T-cell (primary cell): ENCODE results near the gene CDH11. TPM values are rescaled to one million over a fixed set of nuclear protein-coding genes. Genes with fewer than 3 reads are reported as not detected.

Experiments used
- ATAC-seq, 4 experiments: fragments of 200-7000 bp in 3 of 4; fragments of 150-1000 bp in 1 of 4; cut with Tn5 transposase; replicated peaks in 1 of 4; 1 replicate in 3 of 4; 2 replicates in 1 of 4; pipeline ENCODE4 v1.10.0; 2021; ENCODE audit warnings: moderate library complexity in 3 of 4, mild to moderate bottlenecking in 2 of 4, moderate number of reproducible peaks in 1 of 4
- CTCF ChIA-PET, 2 donors: fragments of 300-600 bp; sonication (Branson Sonifier 250); formaldehyde crosslinking; loops; one replicate each; lab custom pipeline; 2022; ENCODE audit warnings: antibody characterized with exemption in 2 of 2; lab: Charles Lee
- POLR2A ChIA-PET, 2 donors: fragments of 300-600 bp; sonication (Branson Sonifier 250); formaldehyde crosslinking; loops; one replicate each; lab custom pipeline; 2022; ENCODE audit warnings: antibody characterized with exemption in 2 of 2; lab: Charles Lee
- DNase-seq, 35 experiments: peaks; one replicate each; pipeline versions ENCODE4 v3.0.0 to v3.0.0-alpha.2; 2013 to 2023
- H3K27ac ChIP-seq: one replicate; pipeline ENCODE4 v1.5.1; 2013; ENCODE audit warnings: low read length
- H3K27me3 ChIP-seq, 2 experiments: replicated peaks in 1 of 2; 1 replicate in 1 of 2; 2 replicates in 1 of 2; pipeline versions ENCODE4 v1.6.1 to v1.7.0; 2013; ENCODE audit warnings: low read length in 1 of 2, mixed read lengths in 1 of 2; ENCODE audit not compliant: control insufficient read depth in 2 of 2, insufficient read depth in 2 of 2; ENCODE audit errors: extremely low read depth in 1 of 2
- H3K36me3 ChIP-seq, 2 donors: 1 replicate in 1 of 2; 2 replicates in 1 of 2; pipeline versions ENCODE4 v1.6.1 to v1.7.0; 2013; ENCODE audit warnings: low read length in 1 of 2; ENCODE audit not compliant: control insufficient read depth in 2 of 2, insufficient read depth in 1 of 2; ENCODE audit errors: extremely low read depth in 1 of 2
- H3K4me1 ChIP-seq, 2 experiments: 1 replicate in 1 of 2; 2 replicates in 1 of 2; pipeline versions ENCODE4 v1.6.1 to v1.7.0; 2013; ENCODE audit warnings: low read length in 2 of 2, mixed read lengths in 1 of 2; ENCODE audit not compliant: insufficient read depth in 2 of 2, control insufficient read depth in 1 of 2; ENCODE audit errors: extremely low read depth in 1 of 2
- H3K4me3 ChIP-seq, 2 donors: 1 replicate in 1 of 2; 2 replicates in 1 of 2; pipeline versions ENCODE4 v1.5.1 to v1.7.0; 2013; ENCODE audit warnings: mild to moderate bottlenecking in 2 of 2, low read length in 1 of 2, moderate library complexity in 1 of 2; ENCODE audit not compliant: control insufficient read depth in 1 of 2; ENCODE audit errors: extremely low read depth in 1 of 2
- H3K9me3 ChIP-seq: 2 replicates; pipeline ENCODE4 v1.7.0; 2013
- H3K27ac Mint-ChIP-seq, 2 donors: one replicate each; pipeline ENCODE4 v1.8.0; 2020 to 2021; ENCODE audit warnings: mild to moderate bottlenecking in 2 of 2, mixed read lengths in 2 of 2
- H3K27me3 Mint-ChIP-seq, 2 donors: one replicate each; pipeline ENCODE4 v1.8.0; 2021 to 2022; ENCODE audit warnings: mixed read lengths in 2 of 2
- H3K36me3 Mint-ChIP-seq: one replicate; pipeline ENCODE4 v1.8.0; 2021; ENCODE audit warnings: mixed read lengths
- H3K4me1 Mint-ChIP-seq, 3 donors: one replicate each; pipeline ENCODE4 v1.8.0; 2020 to 2022; ENCODE audit warnings: mixed read lengths in 3 of 3, mild to moderate bottlenecking in 1 of 3
- H3K4me3 Mint-ChIP-seq, 3 donors: one replicate each; pipeline ENCODE4 v1.8.0; 2020 to 2022; ENCODE audit warnings: mild to moderate bottlenecking in 3 of 3, mixed read lengths in 3 of 3, moderate library complexity in 3 of 3
- H3K9me3 Mint-ChIP-seq, 3 donors: one replicate each; pipeline ENCODE4 v1.8.0; 2020 to 2022; ENCODE audit warnings: mixed read lengths in 3 of 3
- WGBS: methylation state at CpG from one replicate; pipeline ENCODE4 v1.1.5; 2013; ENCODE audit warnings: missing lambda C conversion rate; ENCODE audit not compliant: insufficient coverage; 5-methylcytosine and 5-hydroxymethylcytosine counted together
- total RNA-seq, 35 experiments: library from RNA in 6 of 35; stranded (reverse) in 6 of 35; fragments of 120-200 nt in 1 of 35; gene quantifications; one replicate each; pipeline versions ENCODE4 v1.2.1 to v1.2.4 and lab custom pipeline; 2013 to 2026

The CDH11 gene
- total RNA-seq, 5 donors from 2014 or later (not counting 1 experiment from before 2014, with no cell fraction given), result 0.10 to 1.1 (median 0.53) TPM; not detected in 2

DNA sequence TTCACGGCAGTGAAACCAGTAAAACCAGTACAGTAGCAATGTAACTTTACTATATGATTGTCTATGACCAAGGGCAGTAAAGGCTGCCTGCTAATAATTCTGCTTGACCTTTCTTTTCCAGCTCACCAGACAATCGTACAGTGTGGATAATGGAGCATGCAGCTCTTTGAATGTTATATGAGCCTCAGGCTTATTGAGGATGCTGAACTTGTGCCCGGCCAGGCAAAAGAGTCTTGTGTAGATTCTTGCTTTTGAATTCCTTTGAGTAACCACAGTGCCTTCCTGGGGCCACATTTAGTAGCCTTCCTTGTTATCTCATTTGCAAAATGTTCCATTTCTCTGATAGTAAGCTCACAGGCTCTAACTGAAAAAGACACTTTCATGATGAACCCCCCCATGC lies 131.8 kb downstream of the CDH11 start:
- 80% methylated on average over 1 of the region's 3 CpGs for WGBS
- H3K4me1 Mint-ChIP-seq, result no peaks in the 10 kb centered on the region
- H3K36me3 ChIP-seq, result no peaks in the 10 kb centered on the region
- DNase-seq (no peak), ATAC-seq (no peak)
- no peak overlapping the region for H3K4me3 ChIP-seq
- H3K27ac Mint-ChIP-seq, result no peak overlapping the region
- peaks cover 2% of the 10 kb centered on the region for H3K9me3 ChIP-seq
- peaks cover 20 to 25% (median 22%) of the 10 kb centered on the region in 3 donors for H3K9me3 Mint-ChIP-seq
- ChIA-PET POLR2A (no interaction called here), CTCF (no interaction called here)
- H3K36me3 Mint-ChIP-seq, result no peaks in the 10 kb centered on the region
- no peak overlapping the region for H3K4me3 Mint-ChIP-seq
- no peaks in the 10 kb centered on the region for H3K4me1 ChIP-seq
- H3K27me3 Mint-ChIP-seq, result no peaks in the 10 kb centered on the region
- H3K27ac ChIP-seq, result no peak overlapping the region
- H3K27me3 ChIP-seq, result no peaks in the 10 kb centered on the region

DNA sequence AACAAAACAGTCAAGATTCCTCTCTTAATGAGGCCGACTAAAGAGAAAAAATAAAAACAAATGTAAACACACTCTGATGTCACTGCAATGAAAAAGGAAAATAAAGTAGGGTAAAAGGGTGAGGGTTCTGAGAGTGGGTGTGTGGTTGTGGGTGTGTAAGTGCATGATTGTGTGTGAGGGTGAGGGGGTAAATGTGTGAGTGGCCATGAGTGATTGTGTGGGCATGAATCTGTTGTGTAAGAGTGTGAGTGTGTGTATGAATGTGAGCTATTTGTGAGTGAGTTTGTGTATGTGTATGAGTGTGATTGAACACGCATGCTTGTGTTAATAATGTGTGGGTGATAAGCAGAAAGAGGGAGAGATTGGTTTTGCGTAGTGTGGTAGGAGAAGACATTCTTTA lies 132.8 kb downstream of the CDH11 start:
- Mint-ChIP-seq H3K27ac (no peak overlapping the region), H3K27me3 (no peaks in the 10 kb centered on the region), H3K4me1 (no peaks in the 10 kb centered on the region), H3K4me3 (no peak overlapping the region), H3K36me3 (no peaks in the 10 kb centered on the region), H3K9me3 (peaks cover 20 to 26% (median 22%) of the 10 kb centered on the region in 3 donors)
- POLR2A ChIA-PET, result no interaction called here
- no peaks in the 10 kb centered on the region for H3K27me3 ChIP-seq
- no peak overlapping the region for H3K4me3 ChIP-seq
- CTCF ChIA-PET, result no interaction called here
- WGBS, result 79% methylated on average over 2 of the region's 3 CpGs
- H3K27ac ChIP-seq, result no peak overlapping the region
- H3K9me3 ChIP-seq, result peaks cover 2% of the 10 kb centered on the region
- DNase-seq (no peak), ATAC-seq (no peak)
- no peaks in the 10 kb centered on the region for H3K4me1 ChIP-seq
- no peaks in the 10 kb centered on the region for H3K36me3 ChIP-seq

DNA sequence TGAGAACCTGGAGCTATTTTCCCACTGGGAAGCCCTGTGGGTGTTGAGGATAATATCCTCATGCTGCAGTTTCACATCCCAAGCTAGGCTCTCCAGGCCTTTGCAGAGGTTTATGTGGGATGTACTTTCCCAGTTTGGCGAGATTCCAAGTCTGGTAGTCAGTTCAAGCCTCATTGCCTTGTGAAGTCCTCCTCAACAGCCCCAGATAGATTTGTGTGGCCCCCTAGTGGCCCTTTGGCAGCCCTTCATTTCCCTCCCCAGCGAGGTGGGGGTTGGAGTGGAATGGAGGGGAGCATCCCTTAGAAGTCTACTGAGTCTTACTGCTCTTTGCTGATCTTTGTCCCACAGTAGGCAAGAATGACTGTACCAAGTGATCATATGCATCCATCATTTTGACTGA lies 137.9 kb downstream of the CDH11 start:
- no peak for ATAC-seq
- POLR2A ChIA-PET, result no interaction called here
- no CpG with 5 or more reads among the region's 2 CpGs for WGBS
- no peak overlapping the region for H3K4me3 Mint-ChIP-seq
- Histone ChIP-seq H3K27me3 (no peaks in the 10 kb centered on the region), H3K4me1 (no peaks in the 10 kb centered on the region), H3K9me3 (no peaks in the 10 kb centered on the region), H3K4me3 (no peak overlapping the region), H3K36me3 (no peaks in the 10 kb centered on the region), H3K27ac (no peak overlapping the region)
- H3K36me3 Mint-ChIP-seq, result no peaks in the 10 kb centered on the region
- CTCF ChIA-PET, result no interaction called here
- no peaks in the 10 kb centered on the region for H3K27me3 Mint-ChIP-seq
- DNase-seq, result no peak
- no peaks in the 10 kb centered on the region for H3K4me1 Mint-ChIP-seq
- peaks cover 20 to 26% (median 22%) of the 10 kb centered on the region in 3 donors for H3K9me3 Mint-ChIP-seq
- H3K27ac Mint-ChIP-seq, result no peak overlapping the region

DNA sequence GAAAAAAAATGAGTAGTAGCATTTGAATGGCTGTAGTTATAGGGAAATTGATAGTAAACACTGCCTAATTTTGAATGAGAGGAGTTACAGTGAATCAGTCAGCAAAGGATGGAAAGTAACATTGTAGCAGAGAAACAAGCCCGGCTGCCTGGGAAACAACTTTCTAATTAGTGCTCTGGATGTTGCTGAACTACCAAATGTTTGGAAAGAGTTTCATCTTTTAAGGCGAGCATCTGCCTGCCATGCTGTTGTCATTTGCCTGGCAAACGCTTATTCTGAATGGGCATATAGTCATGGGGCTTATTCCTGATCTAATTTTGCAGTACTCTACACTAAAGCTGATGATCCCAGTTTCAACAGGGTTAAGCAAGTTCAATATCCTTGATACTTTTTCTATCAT lies 138.6 kb downstream of the CDH11 start:
- no peaks in the 10 kb centered on the region for H3K36me3 ChIP-seq
- Mint-ChIP-seq H3K4me1 (no peaks in the 10 kb centered on the region), H3K27ac (no peak overlapping the region), H3K36me3 (no peaks in the 10 kb centered on the region), H3K4me3 (no peak overlapping the region), H3K27me3 (no peaks in the 10 kb centered on the region), H3K9me3 (peaks cover 21 to 29% (median 24%) of the 10 kb centered on the region in 3 donors)
- no peak overlapping the region for H3K27ac ChIP-seq
- CTCF ChIA-PET, result no interaction called here
- no peaks in the 10 kb centered on the region for H3K27me3 ChIP-seq
- POLR2A ChIA-PET, result no interaction called here
- no peak overlapping the region for H3K4me3 ChIP-seq
- no peaks in the 10 kb centered on the region for H3K4me1 ChIP-seq
- ATAC-seq (no peak), DNase-seq (no peak)
- H3K9me3 ChIP-seq, result no peaks in the 10 kb centered on the region
- 100% methylated on average over 2 of the region's 3 CpGs for WGBS

DNA sequence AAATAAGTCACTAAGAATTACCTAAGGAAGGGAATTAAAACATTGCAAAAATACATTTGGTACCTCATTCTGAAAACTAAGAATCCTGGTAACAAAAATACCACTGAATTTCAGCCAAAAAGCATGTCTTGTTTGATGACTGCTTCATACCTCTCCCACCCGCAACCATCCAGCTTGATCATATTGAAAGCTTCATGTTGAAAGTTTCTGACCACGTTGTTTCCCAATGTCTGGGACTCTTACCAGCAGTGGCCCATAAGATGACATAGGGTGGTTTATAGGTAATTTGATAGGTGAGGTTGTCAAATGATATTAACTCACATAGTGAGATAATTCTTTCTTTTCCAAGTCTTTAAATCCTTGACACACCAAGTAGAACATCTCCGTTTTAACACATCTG lies 139.3 kb downstream of the CDH11 start:
- POLR2A ChIA-PET, result no interaction called here
- no peaks in the 10 kb centered on the region for H3K9me3 ChIP-seq
- Mint-ChIP-seq H3K4me1 (no peaks in the 10 kb centered on the region), H3K9me3 (peaks cover 19 to 31% (median 23%) of the 10 kb centered on the region in 3 donors), H3K36me3 (no peaks in the 10 kb centered on the region), H3K27ac (no peak overlapping the region), H3K27me3 (no peaks in the 10 kb centered on the region), H3K4me3 (no peak overlapping the region)
- no peaks in the 10 kb centered on the region for H3K27me3 ChIP-seq
- no peak for DNase-seq
- no peaks in the 10 kb centered on the region for H3K36me3 ChIP-seq
- WGBS, result 100% methylated on average over 1 of the region's 3 CpGs
- no peak overlapping the region for H3K27ac ChIP-seq
- no peak overlapping the region for H3K4me3 ChIP-seq
- CTCF ChIA-PET, result no interaction called here
- H3K4me1 ChIP-seq, result no peaks in the 10 kb centered on the region
- ATAC-seq, result no peak

DNA sequence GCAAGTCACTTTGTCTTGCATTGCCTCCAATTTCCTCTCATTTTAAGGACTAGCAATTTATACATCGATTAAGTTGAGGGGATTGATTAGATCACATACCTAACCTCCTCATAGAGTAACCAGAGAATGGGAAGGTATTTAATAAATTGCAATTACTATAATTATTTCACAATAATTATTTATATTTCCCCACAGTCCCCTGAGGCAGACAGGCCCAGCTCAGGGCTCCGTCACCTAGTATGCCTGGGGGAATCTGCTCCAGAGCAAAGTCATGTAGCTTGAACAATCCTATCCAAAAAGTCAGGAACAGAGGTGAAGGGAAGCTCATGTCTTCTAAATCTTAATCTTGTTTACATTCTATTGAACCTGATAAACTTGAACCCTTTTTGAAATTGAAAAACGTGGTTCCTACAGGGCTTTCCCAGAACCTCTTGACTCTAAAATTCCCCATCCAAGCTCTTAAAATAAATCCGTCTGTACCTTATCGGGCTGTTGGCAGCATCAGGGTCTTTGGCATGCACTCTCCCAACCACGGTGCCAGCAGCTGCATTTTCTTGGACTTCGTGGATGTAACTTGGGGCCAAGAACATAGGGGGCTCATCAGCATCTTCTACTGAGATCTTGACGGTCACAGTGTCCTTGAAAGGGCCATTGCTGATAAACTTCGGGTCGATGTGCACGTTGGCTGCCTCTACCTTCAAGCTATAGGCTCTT lies 140.1 kb downstream of the CDH11 start:
- H3K4me1 Mint-ChIP-seq, result no peaks in the 10 kb centered on the region
- no peaks in the 10 kb centered on the region for H3K36me3 ChIP-seq
- no peak overlapping the region for H3K4me3 Mint-ChIP-seq
- H3K27ac Mint-ChIP-seq, result no peak overlapping the region
- no peak overlapping the region for H3K4me3 ChIP-seq
- 77% methylated on average over 6 of the region's 11 CpGs for WGBS
- no peaks in the 10 kb centered on the region for H3K36me3 Mint-ChIP-seq
- H3K27me3 Mint-ChIP-seq, result no peaks in the 10 kb centered on the region
- ATAC-seq (no peak), DNase-seq (no peak)
- CTCF ChIA-PET, result no interaction called here
- H3K4me1 ChIP-seq, result no peaks in the 10 kb centered on the region
- no peaks in the 10 kb centered on the region for H3K9me3 ChIP-seq
- no peak overlapping the region for H3K27ac ChIP-seq
- H3K27me3 ChIP-seq, result no peaks in the 10 kb centered on the region
- POLR2A ChIA-PET, result no interaction called here
- peaks cover 13 to 32% (median 17%) of the 10 kb centered on the region in 3 donors for H3K9me3 Mint-ChIP-seq
